Coronary artery (tissue), 2 donors: ENCODE measurements around the gene MFNG.

Experiments used
- DNase-seq: peaks from one replicate; pipeline ENCODE4 v3.0.0-alpha.2; 2017; ENCODE audit warnings: low spot score
- H3K27ac ChIP-seq, 2 donors: fragments of 200-600 bp; sonication (generic); one replicate each; pipeline ENCODE4 v1.5.1; 2016 to 2019
- H3K4me3 ChIP-seq: fragments of 200-600 bp; sonication (generic); 2 replicates; pipeline ENCODE4 v1.5.1; 2016; ENCODE audit warnings: mild to moderate bottlenecking, moderate library complexity
- CTCF ChIP-seq: fragments of 200-600 bp; sonication (generic); IDR thresholded peaks from one replicate; pipeline ENCODE4 v1.5.1; 2019; ENCODE audit warnings: antibody characterized with exemption

MFNG gene

GRCh38 chr22:37493979-37494378, 7.8 kb upstream of the MFNG start:
- DNase-seq: no peak
- TF ChIP-seq CTCF: no peak
- Histone ChIP-seq H3K27ac (no peak overlapping the region), H3K4me3 (no peak overlapping the region)

- DNase-seq: no peak
Observed at GRCh38 chr22:37492428-37493344, 6.5 kb upstream of the MFNG start.

GRCh38 chr22:37491559-37492427, 5.6 kb upstream of the MFNG start:
- TF ChIP-seq CTCF: no peak
- no peak overlapping the region for H3K4me3 ChIP-seq
- no peak overlapping the region for H3K27ac ChIP-seq
- DNase-seq: no peak

More at GRCh38 chr22:37492428-37493344, 6.5 kb upstream of the MFNG start:
- TF ChIP-seq CTCF: no peak
- H3K4me3 ChIP-seq: no peak overlapping the region
- no peak overlapping the region for H3K27ac ChIP-seq

GRCh38 chr22:37491106-37491505, 4.9 kb upstream of the MFNG start:
- Histone ChIP-seq H3K4me3 (no peak overlapping the region), H3K27ac (no peak overlapping the region)
- no peak for DNase-seq
- TF ChIP-seq CTCF: no peak

- TF ChIP-seq CTCF: no peak
- no peak for DNase-seq
- H3K4me3 ChIP-seq: no peak overlapping the region
- no peak overlapping the region for H3K27ac ChIP-seq
Observed at GRCh38 chr22:37489983-37490382, 3.8 kb upstream of the MFNG start.

GRCh38 chr22:37488337-37489135, 2.4 kb upstream of the MFNG start:
- TF ChIP-seq CTCF: no peak
- Histone ChIP-seq H3K4me3 (no peak overlapping the region), H3K27ac (no peak overlapping the region)
- no peak for DNase-seq
